Ramos (cell line): ENCODE results near the gene CEP126.

Experiments used
- in situ Hi-C: fragments of 300-500 bp; cut with MboI; formaldehyde crosslinking; loops from one replicate; pipeline ENCODE4 v1.14.3; 2022; ENCODE audit warnings: low sequenced_read_pairs; ENCODE audit not compliant: unreplicated experiment

The CEP126 gene

DNA sequence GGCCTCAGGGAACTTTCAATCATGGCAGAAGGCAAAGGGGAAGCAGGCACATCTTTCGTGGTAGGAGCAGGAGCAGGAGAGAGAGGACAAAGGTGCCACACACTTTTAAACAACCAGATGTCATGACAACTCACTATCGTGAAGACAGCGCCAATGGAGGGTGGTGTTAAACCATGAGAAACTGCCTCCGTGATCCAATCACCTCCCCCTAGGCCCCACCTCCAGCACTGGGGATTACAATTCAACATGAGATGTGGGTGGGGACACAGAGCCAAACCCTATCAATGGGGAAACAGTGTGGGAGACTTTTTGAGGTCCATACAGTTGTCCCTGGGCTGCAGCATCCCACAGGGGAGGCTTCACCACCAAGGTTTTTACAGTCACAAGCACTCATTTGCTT is 90.5 kb downstream of the CEP126 start:
- in situ Hi-C loops = no loop called here

DNA sequence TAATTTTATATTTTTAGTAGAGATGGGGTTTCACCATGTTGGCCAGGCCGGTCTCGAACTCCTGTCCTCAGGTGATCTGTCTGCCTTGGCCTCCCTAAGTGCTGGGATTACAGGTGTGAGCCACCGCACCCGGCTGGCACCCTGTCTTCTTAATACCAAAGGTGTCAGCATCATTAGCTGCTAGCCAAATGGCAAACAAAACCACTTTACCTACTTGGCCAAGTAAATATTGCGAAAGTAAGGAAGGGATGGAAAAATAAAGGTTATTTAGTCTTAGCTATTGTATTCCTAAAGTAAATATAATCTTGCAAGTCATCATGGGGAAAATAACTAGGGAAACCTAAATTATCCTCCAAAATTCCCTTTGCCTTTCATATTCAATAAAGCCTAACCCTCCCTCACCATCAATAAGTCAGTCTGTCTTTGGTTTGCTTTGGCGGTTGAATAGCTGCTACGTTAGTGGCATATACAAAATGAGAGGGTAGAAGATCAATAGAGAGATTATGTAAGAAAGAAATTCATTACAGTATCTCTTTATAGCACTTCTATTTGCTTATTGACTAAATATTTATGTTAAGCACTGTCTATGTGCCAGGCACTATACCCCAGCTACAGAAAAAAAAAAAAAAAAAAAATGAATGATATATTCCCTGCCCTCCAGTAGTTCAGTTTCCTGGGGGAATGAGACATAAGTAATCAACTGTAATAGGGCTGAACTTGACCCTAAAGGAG is 92.2 kb downstream of the CEP126 start:
- in situ Hi-C loops = no loop called here

DNA sequence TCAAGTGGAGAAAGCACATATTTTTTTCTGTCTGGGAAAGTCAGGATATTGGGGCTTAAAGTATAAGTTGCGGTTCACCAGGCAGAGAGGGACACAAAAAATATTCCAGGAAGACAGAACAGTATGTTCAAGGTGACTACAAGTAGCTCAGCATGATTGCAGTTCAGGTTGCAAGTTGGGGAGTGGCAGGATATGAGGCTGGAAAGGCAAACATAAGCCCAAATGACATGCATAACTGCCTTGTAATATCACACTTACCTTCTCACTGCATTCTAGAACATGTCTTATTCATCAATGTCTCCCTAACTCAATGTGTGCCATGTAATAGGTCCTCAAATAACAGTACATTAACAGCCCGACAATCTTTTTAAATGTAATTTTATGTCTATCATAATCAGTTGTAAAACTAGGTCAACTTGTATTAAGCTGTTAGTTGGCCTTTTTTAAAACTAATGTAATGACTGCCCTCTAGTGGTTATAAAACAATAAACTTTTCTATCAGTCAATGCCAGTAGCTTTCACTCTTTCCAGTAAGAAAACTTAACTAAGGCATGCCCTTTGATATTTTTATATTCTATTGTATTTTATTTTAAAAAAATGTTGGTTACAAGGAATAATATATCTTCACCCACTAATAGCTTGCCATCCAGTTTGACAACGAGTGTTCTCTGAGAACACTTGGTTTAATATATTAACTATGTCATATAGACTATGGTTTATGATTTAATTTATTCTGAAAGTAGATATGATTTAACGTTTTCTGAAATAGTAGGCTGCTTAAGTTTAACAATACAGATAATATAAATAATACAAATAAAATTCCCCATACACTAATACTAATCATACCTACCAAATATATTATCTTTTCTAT is 93.0 kb downstream of the CEP126 start:
- in situ Hi-C loops = no loop called here

DNA sequence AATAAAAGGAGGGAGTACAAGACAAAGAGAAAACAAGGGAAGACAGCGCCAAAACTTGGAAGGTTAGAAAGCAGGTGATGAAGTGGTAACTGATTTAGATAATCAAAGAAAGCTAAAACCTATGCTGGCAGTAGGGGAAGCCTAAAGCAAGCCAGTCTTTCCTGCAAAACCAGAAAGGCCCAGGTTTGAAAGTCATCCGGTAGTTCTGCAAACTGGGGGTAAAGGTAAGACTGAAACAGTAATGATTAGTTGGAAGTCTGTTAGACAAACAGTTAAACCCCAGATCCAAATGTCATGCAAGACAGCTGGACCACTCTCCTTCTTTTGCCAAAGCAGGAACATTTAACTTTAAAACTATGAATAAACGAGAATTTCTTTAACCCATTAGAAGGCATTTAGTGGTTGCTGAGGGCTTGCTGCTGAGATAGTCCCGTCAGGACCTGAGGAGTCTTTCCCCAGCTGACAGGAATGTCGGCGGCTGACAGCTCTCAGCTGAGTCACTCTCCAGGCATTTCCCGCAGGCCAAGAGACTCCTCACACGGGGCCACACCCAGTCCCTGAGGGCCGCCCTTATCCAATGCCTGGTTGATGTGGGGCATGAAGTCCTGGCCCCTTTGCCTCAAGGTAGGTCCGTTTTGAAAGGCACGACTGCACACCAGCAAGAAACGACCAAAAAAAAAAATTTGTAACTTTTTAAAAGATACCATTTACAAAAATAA is 96.1 kb downstream of the CEP126 start:
- in situ Hi-C loops = loop anchor here (5.0 kb wide), 1 partner anchor 149 kb away; no protein-coding TSS in a partner anchor

DNA sequence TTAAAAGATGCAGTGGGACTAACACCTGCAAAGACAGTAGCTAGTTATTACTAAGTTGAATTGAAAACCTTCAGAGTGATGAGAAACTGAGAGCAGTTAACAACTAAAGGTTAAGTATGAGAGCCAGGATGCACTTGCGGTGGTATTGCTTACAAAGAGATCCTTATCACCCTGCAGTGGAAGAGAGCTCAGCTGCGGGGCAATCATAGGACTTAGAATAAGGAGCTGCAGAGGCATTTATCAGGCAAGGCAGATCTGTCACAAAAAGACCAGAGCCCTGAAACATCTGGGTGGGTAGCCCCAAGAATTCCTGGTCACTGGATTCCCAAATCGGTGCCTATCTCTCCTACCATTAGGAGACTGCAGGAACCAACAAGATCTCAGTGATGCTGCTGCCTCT is 98.1 kb downstream of the CEP126 start:
- in situ Hi-C loops = loop anchor here (5.0 kb wide), 1 partner anchor 151 kb away; no protein-coding TSS in a partner anchor

DNA sequence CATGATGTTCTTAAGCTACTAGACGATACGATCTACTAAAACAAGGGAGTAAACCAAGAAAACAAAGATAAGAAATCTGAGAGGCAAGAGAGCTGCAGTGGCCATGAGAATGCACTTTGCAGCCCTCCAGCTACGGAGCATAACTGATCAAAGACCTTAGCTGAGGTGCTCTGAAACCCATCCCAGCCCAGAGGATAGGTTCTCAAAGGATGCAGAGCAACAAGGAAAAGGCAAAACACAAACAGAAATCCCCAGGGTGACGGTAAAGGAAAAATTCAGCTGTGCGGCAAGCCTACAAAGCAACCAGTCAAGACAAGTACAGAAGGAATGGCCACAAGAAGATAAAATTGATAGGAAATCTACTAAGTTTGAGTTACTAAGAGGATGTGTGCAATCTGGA is 99.9 kb downstream of the CEP126 start:
- in situ Hi-C loops = loop anchor here (5.0 kb wide), 1 partner anchor 152 kb away; no protein-coding TSS in a partner anchor

DNA sequence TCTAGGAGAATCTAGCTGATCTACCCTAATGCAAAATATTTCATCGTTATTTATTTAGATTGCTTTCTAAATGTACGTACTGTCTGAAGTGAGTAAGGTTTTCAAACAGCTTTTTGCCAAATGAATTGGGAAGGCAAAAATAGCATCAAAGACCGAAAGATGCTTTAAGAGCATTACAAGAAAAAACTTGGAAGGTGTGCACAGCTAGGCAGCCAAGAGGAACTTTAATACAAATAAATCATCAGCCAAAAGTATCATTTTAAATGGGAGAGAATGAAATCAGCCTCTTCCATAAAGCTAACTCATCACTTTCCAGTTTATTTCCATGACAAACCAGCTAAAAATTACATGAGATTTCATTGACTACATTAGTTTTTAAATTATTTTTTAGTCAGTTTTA is 102.2 kb downstream of the CEP126 start:
- in situ Hi-C loops = no loop called here

DNA sequence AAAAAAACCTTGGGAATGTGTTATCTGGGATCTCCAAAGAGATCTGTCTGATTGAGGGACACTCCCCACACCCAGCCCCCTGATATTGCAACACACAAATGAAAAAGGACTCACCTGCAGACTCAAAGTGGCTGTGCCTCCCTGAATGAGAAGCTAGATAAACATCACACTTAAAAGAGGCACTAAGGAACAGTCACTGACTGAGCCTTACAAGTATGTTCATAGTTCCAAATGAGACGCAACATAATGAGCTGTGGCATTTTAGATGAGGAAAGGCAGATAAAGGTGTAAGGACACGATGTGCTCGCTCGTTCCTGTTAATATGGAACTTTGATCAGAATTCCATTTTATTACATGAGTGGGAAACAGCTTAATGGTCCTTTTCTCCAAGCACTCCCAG is 111.4 kb downstream of the CEP126 start:
- in situ Hi-C loops = no loop called here

DNA sequence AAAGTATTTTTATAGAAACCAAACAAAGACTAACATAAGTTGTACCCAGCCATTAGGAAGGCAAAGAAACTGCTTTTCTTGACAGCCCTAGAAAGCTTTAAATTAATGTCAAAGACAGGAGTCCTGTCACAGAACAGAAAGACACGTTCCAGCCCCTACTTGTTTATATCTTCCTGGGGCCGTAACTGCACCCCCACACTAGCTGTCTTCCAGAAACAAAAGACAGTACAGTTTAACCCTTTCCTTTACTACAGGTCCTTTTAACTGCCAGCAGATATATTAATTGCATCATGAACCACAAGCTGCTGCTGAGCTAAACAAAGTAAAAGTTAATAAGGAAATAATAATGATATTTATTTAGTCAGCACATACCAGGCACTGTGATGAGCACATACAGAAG is 112.1 kb downstream of the CEP126 start:
- in situ Hi-C loops = no loop called here

DNA sequence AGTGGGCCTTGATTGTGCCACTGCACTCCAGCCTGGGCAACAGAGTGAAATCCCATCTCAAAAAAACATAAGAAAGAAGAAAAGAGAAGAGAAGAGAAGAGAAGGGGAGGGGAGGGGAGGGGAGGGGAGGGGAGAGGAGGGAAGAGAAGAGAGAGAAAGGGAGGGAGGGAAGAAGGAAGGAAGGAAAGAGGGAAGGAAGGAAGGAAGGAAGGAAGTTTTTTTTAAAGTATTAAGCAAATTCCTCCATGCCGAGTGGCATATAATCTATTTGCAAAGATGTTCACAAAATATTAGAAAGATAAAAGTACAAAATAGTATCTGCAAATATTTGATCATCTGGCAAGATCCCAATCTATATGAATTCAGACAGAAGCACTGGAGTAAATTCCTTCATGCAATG is 121.9 kb downstream of the CEP126 start:
- in situ Hi-C loops = no loop called here

DNA sequence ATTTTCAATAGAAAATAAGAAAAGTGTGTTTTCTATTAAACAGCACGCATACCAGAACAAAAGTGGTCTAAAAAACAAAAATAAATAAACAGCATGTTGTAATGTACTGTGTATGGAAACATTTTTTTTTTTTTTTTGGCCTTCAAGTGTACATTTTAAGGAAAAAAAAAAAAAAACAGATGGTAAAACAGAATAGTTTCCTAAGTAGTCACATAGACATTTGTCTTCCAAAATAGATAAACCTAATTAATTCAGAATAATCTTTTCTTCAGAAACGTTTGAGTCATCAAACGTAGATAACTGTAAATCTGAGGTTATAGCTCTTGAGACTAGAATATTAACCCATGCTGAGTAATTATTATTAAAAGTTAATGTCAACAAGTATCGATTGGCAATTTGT is 132.0 kb downstream of the CEP126 start:
- in situ Hi-C loops = no loop called here

DNA sequence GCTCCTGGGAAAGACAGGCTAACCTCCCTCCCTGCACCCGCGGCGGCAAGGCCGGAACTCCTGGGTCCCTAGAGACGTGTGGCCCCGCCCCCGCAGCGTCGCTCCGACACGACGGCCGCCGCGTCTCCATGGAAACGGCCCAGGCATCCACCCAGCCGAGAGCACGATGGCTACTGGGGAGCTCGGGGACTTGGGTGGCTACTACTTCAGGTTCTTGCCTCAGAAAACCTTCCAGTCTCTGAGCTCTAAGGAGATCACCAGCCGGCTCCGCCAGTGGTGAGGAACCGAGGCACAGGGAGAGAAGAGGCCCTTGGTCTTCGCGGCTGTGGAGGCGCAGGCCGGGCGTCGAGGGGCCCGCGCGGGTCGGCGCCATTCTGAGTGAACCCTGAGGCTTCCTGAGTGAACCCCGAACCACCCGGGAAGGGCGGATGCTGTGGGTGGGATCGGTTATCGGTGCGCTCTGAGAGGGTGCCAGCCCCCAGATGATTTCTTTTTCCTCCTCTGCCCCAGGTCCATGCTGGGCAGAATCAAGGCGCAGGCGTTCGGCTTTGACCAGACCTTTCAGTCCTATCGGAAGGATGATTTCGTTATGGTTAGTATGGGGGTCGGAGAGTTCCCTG is 132.6 kb downstream of the CEP126 start, which contains the start of gene CFAP300:
TSS of gene CFAP300 (plus strand) at position 133 of the 620 bp plus-strand sequence. CDS start at position 167, 34 bp downstream.
- in situ Hi-C loops = no loop called here
